Measurements from ENCODE around the gene UBA52.

UBA52 gene

DNA sequence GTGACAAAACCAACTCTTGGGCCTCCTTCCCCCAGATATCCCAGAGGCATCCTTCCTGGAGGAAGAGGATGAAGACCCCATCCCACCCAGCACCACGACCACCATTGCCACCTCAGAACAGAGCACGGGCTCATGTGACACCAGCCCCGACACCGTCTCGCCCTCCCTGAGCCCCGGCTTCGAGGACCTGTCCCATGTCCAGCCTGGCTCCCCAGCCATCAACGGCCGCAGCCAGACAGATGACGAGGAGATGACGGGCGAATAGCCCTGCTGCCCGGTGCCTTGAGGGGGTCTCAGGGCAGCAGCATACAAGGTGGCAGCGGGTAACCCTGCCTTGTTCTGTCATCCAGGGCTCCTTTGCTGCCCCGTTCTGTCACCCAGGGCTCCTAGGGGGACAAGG is 3.3 kb upstream of the UBA52 start:
- no peak overlapping the region for H3K4me3 ChIP-seq (ENCODE audit: control insufficient read depth, low read depth, low read length)
- no peak for DNase-seq (ENCODE audit: low read depth)
- no peak for TF ChIP-seq CTCF (IDR thresholded peaks at IDR 0.05; ENCODE audit: control insufficient read depth, insufficient read depth, low read depth, low read length, missing control alignments)

DNA sequence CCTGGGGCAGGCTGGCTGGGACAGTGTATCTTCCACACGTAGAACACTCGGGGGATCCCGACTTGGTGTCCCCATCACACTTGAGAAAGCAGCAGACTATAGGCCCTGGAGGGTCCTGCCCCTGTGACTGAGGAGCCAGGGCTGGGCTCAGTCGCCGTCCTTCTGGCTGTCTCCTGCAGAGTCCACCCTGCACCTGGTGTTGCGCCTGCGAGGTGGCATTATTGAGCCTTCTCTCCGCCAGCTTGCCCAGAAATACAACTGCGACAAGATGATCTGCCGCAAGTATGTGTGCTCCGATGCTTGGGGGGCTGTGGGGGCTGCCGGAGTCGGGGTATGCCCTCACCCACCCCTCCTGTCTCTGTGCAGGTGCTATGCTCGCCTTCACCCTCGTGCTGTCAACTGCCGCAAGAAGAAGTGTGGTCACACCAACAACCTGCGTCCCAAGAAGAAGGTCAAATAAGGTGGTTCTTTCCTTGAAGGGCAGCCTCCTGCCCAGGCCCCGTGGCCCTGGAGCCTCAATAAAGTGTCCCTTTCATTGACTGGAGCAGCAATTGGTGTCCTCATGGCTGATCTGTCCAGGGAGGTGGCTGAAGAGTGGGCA is 3.1 kb downstream of the UBA52 start:
- H3K4me3 ChIP-seq (ENCODE audit: control insufficient read depth, low read depth, low read length): no peak overlapping the region
- no peak for TF ChIP-seq CTCF (IDR thresholded peaks at IDR 0.05; ENCODE audit: control insufficient read depth, insufficient read depth, low read depth, low read length, missing control alignments)
- no peak for DNase-seq (ENCODE audit: low read depth)

- DNase-seq (ENCODE audit: low read depth): no peak
- H3K4me3 ChIP-seq (ENCODE audit: control insufficient read depth, low read depth, low read length): no peak overlapping the region
- TF ChIP-seq CTCF (IDR thresholded peaks at IDR 0.05; ENCODE audit: control insufficient read depth, insufficient read depth, low read depth, low read length, missing control alignments): no peak
These were observed 4.7 kb downstream of the UBA52 start for GRCh38 chr19:18576383-18576782.

DNA sequence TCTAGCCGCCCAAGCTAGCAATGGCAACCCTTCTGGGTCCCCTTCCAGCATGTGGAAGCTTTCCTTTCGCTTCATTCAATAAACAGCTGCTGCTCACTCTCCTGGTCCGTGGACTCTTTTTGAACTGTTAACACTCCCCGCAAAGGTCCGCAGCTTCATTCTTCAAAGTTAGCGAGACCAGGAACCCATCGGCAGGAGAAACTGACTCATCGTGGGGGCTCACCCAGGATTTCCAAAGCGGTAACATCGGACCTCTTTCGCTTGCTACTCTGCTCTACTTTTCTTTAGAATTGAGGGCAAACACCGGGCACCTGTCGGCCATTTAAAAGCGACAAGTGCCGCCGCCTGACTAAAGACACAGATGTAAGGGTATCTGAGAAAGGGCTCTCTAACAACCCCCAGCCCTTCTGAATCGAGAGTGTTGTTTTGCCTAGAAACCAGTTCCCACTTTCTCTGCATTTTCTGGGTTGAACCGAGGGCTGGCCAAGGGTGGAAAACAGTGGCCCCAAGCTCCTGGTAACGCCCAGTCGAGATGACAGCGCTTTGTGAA is 5.8 kb downstream of the UBA52 start:
- no peak for TF ChIP-seq CTCF (IDR thresholded peaks at IDR 0.05; ENCODE audit: control insufficient read depth, insufficient read depth, low read depth, low read length, missing control alignments)
- DNase-seq (ENCODE audit: low read depth): no peak
- no peak overlapping the region for H3K4me3 ChIP-seq (ENCODE audit: control insufficient read depth, low read depth, low read length)

DNA sequence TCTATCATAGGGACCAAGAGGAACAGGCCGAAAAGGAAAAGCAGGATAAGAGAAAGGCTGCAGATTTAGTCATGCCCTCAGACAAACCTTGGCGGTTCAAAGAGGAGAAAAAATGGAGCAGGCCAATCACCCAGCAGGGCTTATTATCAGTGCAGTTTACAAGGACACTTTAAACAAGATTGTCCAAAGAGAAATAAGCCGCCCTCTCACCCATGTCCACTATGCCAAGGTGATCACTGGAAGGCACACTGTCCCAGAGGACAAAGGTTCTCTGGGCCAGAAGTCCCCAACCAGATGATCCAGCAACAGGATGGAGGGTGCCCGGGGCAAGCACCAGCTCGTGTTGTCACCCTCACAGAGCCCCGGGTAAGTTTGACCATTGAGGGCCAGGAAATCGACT is 8.7 kb downstream of the UBA52 start:
- H3K4me3 ChIP-seq (ENCODE audit: control insufficient read depth, low read depth, low read length): no peak overlapping the region
- TF ChIP-seq CTCF (IDR thresholded peaks at IDR 0.05; ENCODE audit: control insufficient read depth, insufficient read depth, low read depth, low read length, missing control alignments): no peak
- DNase-seq (ENCODE audit: low read depth): no peak

DNA sequence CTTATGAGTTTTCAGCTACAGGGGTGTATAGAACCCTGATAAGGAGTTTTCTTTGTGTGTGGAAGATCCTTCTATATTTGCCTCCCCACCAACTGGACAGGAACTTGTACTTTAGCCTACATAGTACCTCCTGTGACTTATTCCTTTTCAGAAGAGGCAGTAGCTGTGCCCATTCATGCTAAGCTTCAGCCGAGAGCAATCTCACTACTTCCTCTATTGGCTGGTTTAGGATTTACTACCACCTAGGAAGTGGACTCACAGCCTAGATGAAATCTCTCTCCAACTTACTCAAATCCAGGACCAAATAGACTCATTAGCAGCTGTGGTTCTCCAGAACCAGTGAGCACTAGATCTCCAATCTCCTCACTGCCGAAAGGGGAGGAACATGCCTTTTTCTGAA is 14.6 kb downstream of the UBA52 start:
- H3K4me3 ChIP-seq (ENCODE audit: control insufficient read depth, low read depth, low read length): no peak overlapping the region
- peak; percentile 10 for TF ChIP-seq CTCF (IDR thresholded peaks at IDR 0.05; ENCODE audit: control insufficient read depth, insufficient read depth, low read depth, low read length, missing control alignments)
- no peak for DNase-seq (ENCODE audit: low read depth)

All from AG09309 (cell line).